HG03457 (cell line): ENCODE results near the gene SEC24C.
"Not testable (repeated sequence)": the region's sequence is repeated elsewhere in the genome, so short reads cannot be mapped to it uniquely, and the experiment has no call there.

ENCODE experiments used
- ATAC-seq: cut with Tn5 transposase; IDR thresholded peaks from one replicate; pipeline ENCODE4 v1.9.1; 2021; ENCODE audit warnings: moderate number of reproducible peaks; ENCODE audit not compliant: unreplicated experiment

SEC24C gene

DNA sequence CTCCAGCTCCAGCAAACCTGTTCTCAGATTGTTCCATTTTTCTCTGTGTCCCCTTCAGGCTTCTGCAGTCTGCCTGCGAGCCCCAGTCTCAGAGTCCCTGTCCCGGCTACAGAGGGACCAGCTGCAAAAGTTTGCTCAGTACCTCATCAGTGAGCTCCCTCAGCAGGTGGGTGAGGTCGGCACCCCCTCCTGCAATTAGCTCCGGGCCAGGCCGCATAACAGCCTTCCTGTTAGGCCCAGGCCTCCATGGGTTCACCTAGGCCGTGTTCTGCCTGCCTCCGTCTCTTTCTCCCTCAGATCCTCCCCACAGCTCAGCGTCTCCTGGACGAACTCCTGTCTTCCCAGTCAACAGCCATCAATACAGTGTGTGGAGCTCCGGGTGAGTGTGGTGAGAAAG is 45.5 kb downstream of the SEC24C start:
- no peak for ATAC-seq

DNA sequence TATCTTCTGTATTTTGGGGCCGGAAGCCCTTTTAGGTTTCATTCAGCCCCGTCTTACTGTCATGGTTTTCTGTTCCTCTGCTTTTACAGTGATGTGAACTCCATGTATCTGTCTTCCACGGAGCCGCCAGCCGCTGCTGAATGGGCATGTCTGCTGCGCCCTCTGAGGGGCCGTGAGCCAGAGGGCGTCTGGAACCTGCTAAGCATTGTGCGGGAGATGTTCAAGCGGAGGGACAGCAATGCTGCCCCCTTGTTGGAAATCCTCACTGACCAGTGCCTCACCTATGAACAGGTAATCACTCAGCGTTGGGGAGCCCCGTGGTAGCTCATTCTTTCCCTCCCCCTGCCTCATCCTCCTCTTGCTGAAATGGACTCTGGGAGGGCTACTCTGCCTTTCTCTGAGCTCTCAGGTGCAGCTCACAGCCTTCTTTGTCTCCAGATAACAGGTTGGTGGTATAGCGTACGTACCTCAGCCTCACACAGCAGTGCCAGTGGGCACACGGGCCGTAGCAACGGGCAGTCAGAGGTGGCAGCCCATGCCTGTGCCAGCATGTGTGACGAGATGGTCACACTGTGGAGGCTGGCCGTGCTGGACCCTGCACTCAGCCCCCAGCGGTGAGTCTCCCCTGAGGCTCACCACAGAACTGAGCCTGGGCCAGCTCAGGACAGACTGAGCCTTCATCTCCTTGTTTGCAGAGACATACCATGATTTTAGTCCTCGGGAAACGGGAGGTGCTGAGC is 46.9 kb downstream of the SEC24C start:
- ATAC-seq: no peak

DNA sequence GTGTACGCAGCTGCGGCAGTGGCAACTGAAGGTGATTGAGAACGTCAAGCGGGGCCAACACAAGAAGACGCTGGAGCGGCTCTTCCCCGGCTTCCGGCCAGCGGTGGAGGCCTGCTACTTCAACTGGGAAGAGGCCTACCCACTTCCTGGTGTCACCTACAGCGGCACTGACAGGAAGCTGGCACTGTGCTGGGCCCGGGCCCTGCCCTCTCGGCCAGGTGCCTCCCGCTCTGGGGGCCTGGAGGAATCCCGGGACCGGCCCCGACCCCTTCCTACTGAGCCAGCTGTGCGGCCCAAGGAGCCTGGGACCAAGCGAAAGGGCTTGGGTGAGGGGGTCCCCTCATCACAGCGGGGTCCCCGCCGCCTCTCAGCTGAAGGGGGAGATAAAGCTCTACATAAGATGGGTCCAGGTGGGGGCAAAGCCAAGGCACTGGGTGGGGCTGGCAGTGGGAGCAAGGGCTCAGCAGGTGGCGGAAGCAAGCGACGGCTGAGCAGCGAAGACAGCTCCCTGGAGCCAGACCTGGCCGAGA is 47.8 kb downstream of the SEC24C start:
- no peak for ATAC-seq

- ATAC-seq: no peak
These were observed 49.3 kb downstream of the SEC24C start for GRCh38 chr10:73793456-73793855.

DNA sequence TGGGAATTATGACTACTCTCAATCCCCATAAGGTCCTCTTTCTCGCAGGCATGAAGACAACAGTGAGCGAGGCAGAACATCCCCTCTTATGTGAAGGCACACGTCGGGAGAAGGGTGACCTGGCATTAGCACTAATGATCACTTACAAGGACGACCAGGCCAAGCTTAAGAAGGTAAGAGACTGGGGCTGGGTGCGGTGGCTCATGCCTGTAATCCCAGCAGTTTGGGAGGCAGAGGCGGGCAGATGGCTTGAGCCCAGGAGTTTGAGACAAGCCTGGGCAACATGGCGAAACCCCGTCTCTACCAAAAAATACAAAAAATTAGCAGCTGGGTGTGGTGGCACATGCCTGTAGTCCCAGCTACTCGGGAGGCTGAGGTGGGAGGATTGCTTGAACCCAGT is 51.3 kb downstream of the SEC24C start:
- not testable (repeated sequence) for ATAC-seq

GRCh38 chr10:73796035-73796434 is 51.9 kb downstream of the SEC24C start:
- not testable (repeated sequence) for ATAC-seq

DNA sequence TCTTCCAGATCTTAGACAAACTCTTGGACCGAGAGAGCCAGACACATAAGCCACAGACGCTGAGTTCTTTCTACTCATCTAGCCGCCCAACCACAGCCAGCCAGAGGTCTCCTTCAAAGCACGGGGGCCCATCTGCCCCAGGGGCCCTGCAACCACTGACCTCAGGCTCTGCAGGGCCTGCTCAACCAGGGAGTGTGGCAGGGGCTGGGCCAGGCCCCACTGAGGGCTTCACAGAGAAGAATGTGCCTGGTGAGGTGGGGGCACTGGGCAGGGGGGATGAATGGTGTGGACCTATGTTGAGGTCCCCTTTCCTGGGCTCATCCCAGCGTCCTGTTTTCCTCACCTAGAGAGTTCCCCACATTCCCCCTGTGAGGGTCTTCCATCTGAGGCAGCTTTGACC is 52.6 kb downstream of the SEC24C start:
- ATAC-seq: no peak

DNA sequence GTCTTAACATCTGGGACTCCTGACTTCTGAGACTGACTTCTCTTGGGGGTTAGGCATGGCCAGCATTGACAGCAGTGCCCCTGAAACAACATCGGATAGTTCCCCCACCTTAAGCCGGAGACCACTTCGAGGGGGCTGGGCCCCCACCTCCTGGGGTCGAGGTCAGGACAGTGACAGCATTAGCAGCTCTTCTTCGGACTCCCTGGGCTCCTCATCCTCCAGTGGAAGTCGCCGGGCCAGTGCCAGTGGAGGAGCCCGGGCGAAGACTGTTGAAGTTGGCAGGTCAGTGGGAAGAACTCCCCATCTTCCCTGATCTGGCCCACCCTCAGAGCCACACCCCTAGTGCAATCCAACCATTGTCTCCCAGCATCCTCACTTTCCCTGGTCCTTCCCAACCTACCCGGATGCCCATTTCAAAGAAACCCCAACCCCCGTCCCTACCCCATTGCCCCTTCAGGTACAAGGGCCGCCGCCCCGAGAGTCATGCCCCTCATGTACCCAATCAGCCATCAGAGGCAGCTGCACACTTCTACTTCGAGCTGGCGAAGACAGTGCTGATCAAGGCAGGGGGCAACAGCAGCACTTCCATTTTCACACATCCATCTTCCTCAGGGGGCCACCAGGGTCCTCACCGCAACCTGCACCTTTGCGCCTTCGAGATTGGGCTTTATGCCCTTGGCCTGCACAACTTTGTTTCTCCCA is 53.3 kb downstream of the SEC24C start:
- no peak for ATAC-seq

GRCh38 chr10:73798087-73798486 is 53.9 kb downstream of the SEC24C start:
- no peak for ATAC-seq

GRCh38 chr10:73798927-73799560 is 54.9 kb downstream of the SEC24C start:
- ATAC-seq: no peak

DNA sequence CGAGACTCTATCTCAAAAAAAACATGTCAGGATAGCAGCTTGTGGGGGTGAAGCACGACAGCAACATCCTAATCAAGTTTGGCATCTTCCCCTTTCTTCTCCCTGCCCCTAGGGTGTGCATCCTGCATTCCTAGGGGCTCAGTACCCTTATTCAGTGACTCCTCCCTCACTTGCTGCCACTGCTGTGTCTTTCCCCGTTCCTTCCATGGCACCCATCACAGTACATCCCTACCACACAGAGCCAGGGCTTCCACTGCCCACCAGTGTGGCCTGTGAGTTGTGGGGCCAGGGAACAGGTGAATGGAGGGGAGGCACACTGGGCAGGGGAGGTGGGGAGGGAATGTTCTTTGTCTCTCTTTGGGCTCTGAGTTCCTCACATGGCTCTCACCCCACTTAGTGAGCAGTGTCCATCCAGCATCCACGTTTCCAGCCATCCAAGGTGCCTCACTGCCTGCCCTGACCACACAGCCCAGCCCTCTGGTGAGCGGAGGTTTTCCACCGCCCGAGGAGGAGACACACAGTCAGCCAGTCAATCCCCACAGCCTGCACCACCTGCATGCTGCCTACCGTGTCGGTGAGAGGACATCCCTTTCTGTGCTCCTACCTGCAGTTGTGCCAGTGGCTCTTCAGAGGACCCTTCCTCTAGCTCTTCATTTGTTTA is 55.9 kb downstream of the SEC24C start:
- ATAC-seq: no peak

- no peak for ATAC-seq
These were observed 56.5 kb downstream of the SEC24C start for GRCh38 chr10:73800560-73801252.

DNA sequence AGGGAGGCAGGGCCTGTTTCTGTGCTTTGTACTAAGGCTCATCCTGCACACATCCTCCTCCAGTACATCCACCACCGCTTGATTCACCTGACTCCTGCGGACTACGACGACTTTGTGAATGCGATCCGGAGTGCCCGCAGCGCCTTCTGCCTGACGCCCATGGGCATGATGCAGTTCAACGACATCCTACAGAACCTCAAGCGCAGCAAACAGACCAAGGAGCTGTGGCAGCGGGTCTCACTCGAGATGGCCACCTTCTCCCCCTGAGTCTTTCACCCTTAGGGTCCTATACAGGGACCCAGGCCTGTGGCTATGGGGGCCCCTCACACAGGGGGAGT is 57.0 kb downstream of the SEC24C start:
- no peak for ATAC-seq

DNA sequence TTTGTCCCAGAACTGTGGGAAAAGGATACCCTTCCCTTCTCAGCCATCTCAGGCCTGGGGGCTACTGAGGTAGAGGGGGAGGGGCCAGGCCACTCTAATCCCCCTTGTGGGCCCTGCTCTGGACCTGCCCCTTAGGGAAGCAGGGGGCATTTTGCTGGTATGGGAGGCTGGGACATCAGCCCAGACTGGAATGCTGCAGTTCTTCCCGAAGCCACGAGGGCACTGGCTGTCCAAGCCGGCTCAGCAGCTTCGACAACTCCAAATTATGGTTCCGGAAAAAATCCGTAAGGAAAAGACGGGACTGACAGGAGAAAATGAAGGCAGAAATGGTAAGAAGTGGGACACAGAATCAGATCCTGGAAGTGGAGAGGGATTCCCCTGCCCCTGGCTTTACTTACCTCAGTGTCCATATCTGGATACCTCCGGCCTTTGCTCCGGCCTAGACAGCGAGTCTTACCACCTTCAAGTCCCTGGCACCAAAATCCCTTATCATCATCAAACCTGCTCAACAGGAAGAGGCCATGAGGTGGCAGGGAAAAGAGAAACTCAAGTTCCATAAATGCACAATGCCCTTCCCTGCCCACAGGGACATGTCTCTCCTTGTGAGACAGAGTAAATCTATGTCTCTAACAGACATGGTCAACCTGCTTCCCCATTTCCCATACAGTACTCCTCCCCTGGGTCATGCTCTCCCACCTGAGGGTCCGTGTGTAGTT is 58.3 kb downstream of the SEC24C start:
- ATAC-seq: no peak

- no peak for ATAC-seq
These were observed 59.6 kb downstream of the SEC24C start for GRCh38 chr10:73803680-73804286.

DNA sequence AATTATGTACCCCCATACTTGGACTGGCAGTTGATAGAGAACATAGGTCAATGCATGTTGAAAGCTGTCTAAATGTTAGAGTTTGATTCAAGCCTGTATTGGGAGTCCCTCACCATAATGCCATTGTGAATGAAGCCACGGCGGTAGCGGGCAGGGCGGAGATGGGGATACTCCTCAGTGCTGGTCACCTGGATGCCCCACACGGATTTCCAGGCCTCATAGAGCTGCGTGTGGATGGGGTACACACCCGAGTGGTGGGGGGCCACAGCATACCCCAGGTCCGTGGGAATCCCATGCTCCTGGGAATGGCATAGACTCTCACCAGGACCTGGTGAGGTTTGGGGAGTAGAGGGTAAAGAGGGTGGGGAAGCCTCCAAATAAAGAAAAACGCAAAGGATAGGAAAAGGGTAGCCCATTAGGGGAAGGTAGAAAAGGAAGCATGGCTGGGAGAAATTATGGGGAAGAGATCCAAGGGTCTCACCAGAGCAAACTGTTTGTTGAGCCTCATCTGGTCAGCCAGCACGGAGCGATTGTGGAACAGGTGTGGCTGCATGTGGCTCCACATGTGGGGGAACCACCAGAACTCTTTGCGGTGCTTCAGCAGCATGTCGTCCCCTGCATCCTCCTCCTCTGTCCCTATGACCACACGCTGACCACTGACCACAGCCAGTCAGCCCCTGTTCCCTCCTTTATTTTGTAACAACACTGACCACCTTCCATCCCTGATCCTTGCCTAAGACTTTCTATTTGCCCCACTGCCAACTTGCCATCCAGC is 62.2 kb downstream of the SEC24C start:
- no peak for ATAC-seq

- no peak for ATAC-seq
These were observed 63.3 kb downstream of the SEC24C start for GRCh38 chr10:73807471-73807870.

GRCh38 chr10:73808021-73808815 is 64.0 kb downstream of the SEC24C start:
- no peak for ATAC-seq
